Measurements from ENCODE around the gene LMBR1. TPM values are rescaled to one million over a fixed set of nuclear protein-coding genes. Genes with fewer than 3 reads are reported as not detected.

Gene LMBR1
- polyA plus RNA-seq, 1 donor from 2014 or later, result 68.9 TPM

DNA sequence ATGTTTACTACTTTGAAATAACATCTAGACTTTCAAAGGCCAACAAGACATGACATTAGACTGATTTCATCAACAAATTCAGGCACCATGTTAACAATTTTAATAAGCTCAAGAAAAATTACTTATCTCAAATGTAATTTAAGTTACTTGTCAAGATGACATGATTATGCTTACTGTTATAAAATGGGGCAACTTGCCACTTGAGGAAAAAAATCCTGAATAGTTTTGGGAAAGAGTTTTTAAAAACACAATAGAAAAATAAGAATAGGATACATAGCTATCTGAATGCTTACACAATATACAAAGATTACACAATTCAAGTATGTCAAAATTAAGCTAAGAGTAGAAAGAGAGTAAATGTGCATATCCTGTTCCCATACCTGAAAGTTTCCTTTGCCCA, 167.0 kb downstream of the LMBR1 start:
- Histone ChIP-seq H3K4me3 (ENCODE audit: low read length) (no peak overlapping the region), H3K27ac (ENCODE audit: low read length) (no peak overlapping the region), H3K9me2 (ENCODE audit: insufficient read depth, low read length) (no peaks in the 10 kb centered on the region)

DNA sequence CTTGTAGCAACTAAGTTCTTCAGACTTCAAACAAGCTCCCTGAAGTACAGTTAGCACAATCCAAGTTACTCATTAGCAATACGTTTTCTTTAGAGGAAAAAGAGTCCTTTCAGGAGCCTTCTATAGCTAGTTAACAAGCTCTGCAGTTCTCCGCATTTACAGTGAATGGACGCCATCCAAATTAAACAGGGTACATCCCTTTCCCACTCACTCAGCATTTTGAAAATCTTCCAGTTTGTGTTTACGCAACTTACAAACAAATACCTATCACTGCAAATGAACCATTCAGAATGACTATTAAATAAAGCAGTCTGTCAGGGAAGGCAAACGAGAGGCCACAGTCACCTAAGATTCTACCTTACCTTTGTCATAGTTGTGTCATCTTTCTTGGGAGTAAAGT, 167.9 kb downstream of the LMBR1 start:
- H3K9me2 ChIP-seq (ENCODE audit: insufficient read depth, low read length), result no peaks in the 10 kb centered on the region
- no peaks in the 10 kb centered on the region for H3K9me3 ChIP-seq (ENCODE audit: low read length)
- no peak overlapping the region for H3K27ac ChIP-seq (ENCODE audit: low read length)
- no peaks in the 10 kb centered on the region for H3K36me3 ChIP-seq (ENCODE audit: insufficient read depth, low read length)
- H3K9ac ChIP-seq (ENCODE audit: low read length), result no peak overlapping the region
- H3K4me3 ChIP-seq (ENCODE audit: low read length), result no peak overlapping the region
- no peak overlapping the region for H3K4me2 ChIP-seq (ENCODE audit: low read length)
- H3F3A ChIP-seq (ENCODE audit: insufficient read depth, low read length, poor library complexity, severe bottlenecking), result no peaks in the 10 kb centered on the region
- no peaks in the 10 kb centered on the region for H3K79me2 ChIP-seq (replicated peaks; ENCODE audit: insufficient read depth, low read length)
- H3K27me3 ChIP-seq (ENCODE audit: insufficient read depth, low read depth, low read length), result no peaks in the 10 kb centered on the region
- no peak overlapping the region for H2AFZ ChIP-seq (ENCODE audit: low read depth, low read length)
- H4K20me1 ChIP-seq (ENCODE audit: insufficient read depth), result no peaks in the 10 kb centered on the region
- TF ChIP-seq EP300 (conservative IDR thresholded peaks at IDR 0.05; ENCODE audit: poor library complexity, severe bottlenecking) (no peak), POLR2AphosphoS5 (IDR thresholded peaks at IDR 0.05) (no peak), EZH2 (IDR thresholded peaks at IDR 0.05; ENCODE audit: borderline replicate concordance, insufficient read depth, low read length, poor library complexity, severe bottlenecking) (no peak), MXI1 (conservative IDR thresholded peaks at IDR 0.05; ENCODE audit: poor library complexity, severe bottlenecking) (no peak), TAF1 (IDR thresholded peaks at IDR 0.05; ENCODE audit: low read depth) (no peak), SMC3 (conservative IDR thresholded peaks at IDR 0.05; ENCODE audit: poor library complexity) (no peak), RAD21 (conservative IDR thresholded peaks at IDR 0.05) (no peak)
- TF ChIP-seq, protein P1, sequence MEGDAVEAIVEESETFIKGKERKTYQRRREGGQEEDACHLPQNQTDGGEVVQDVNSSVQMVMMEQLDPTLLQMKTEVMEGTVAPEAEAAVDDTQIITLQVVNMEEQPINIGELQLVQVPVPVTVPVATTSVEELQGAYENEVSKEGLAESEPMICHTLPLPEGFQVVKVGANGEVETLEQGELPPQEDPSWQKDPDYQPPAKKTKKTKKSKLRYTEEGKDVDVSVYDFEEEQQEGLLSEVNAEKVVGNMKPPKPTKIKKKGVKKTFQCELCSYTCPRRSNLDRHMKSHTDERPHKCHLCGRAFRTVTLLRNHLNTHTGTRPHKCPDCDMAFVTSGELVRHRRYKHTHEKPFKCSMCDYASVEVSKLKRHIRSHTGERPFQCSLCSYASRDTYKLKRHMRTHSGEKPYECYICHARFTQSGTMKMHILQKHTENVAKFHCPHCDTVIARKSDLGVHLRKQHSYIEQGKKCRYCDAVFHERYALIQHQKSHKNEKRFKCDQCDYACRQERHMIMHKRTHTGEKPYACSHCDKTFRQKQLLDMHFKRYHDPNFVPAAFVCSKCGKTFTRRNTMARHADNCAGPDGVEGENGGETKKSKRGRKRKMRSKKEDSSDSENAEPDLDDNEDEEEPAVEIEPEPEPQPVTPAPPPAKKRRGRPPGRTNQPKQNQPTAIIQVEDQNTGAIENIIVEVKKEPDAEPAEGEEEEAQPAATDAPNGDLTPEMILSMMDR (IDR thresholded peaks at IDR 0.05; ENCODE audit: poor library complexity, severe bottlenecking), result no peak
- TF ChIP-seq, protein P2, sequence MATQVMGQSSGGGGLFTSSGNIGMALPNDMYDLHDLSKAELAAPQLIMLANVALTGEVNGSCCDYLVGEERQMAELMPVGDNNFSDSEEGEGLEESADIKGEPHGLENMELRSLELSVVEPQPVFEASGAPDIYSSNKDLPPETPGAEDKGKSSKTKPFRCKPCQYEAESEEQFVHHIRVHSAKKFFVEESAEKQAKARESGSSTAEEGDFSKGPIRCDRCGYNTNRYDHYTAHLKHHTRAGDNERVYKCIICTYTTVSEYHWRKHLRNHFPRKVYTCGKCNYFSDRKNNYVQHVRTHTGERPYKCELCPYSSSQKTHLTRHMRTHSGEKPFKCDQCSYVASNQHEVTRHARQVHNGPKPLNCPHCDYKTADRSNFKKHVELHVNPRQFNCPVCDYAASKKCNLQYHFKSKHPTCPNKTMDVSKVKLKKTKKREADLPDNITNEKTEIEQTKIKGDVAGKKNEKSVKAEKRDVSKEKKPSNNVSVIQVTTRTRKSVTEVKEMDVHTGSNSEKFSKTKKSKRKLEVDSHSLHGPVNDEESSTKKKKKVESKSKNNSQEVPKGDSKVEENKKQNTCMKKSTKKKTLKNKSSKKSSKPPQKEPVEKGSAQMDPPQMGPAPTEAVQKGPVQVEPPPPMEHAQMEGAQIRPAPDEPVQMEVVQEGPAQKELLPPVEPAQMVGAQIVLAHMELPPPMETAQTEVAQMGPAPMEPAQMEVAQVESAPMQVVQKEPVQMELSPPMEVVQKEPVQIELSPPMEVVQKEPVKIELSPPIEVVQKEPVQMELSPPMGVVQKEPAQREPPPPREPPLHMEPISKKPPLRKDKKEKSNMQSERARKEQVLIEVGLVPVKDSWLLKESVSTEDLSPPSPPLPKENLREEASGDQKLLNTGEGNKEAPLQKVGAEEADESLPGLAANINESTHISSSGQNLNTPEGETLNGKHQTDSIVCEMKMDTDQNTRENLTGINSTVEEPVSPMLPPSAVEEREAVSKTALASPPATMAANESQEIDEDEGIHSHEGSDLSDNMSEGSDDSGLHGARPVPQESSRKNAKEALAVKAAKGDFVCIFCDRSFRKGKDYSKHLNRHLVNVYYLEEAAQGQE (IDR thresholded peaks at IDR 0.05; ENCODE audit: borderline replicate concordance), result no peak

More for the DNA sequence above, 167.0 kb downstream of the LMBR1 start:
- no peaks in the 10 kb centered on the region for H3K79me2 ChIP-seq (replicated peaks; ENCODE audit: insufficient read depth, low read length)
- no peaks in the 10 kb centered on the region for H3K36me3 ChIP-seq (ENCODE audit: insufficient read depth, low read length)
- no peak overlapping the region for H3K9ac ChIP-seq (ENCODE audit: low read length)
- no peaks in the 10 kb centered on the region for H3K27me3 ChIP-seq (ENCODE audit: insufficient read depth, low read depth, low read length)
- no peaks in the 10 kb centered on the region for H3K9me3 ChIP-seq (ENCODE audit: low read length)
- H2AFZ ChIP-seq (ENCODE audit: low read depth, low read length), result no peak overlapping the region
- H3F3A ChIP-seq (ENCODE audit: insufficient read depth, low read length, poor library complexity, severe bottlenecking), result no peaks in the 10 kb centered on the region
- no peak overlapping the region for H3K4me2 ChIP-seq (ENCODE audit: low read length)
- no peaks in the 10 kb centered on the region for H4K20me1 ChIP-seq (ENCODE audit: insufficient read depth)
- TF ChIP-seq, protein P1 (IDR thresholded peaks at IDR 0.05; ENCODE audit: poor library complexity, severe bottlenecking), result no peak
- TF ChIP-seq MXI1 (conservative IDR thresholded peaks at IDR 0.05; ENCODE audit: poor library complexity, severe bottlenecking), result no peak
- no peak for TF ChIP-seq POLR2AphosphoS5 (IDR thresholded peaks at IDR 0.05)
- no peak for TF ChIP-seq EP300 (conservative IDR thresholded peaks at IDR 0.05; ENCODE audit: poor library complexity, severe bottlenecking)
- TF ChIP-seq RAD21 (conservative IDR thresholded peaks at IDR 0.05), result no peak
- no peak for TF ChIP-seq TAF1 (IDR thresholded peaks at IDR 0.05; ENCODE audit: low read depth)
- TF ChIP-seq SMC3 (conservative IDR thresholded peaks at IDR 0.05; ENCODE audit: poor library complexity), result no peak
- TF ChIP-seq, protein P2 (IDR thresholded peaks at IDR 0.05; ENCODE audit: borderline replicate concordance), result no peak
- TF ChIP-seq EZH2 (IDR thresholded peaks at IDR 0.05; ENCODE audit: borderline replicate concordance, insufficient read depth, low read length, poor library complexity, severe bottlenecking), result no peak
